GM12878 (cell line): Measurements from ENCODE around the gene JAG1. TPM values are rescaled to one million over a fixed set of nuclear protein-coding genes. Genes with fewer than 3 reads are reported as not detected.

ENCODE experiments used
- ATAC-seq: fragments of 200-7000 bp; cut with Tn5 transposase; 3 replicates; pipeline ENCODE4 v1.9.1; 2020; ENCODE audit warnings: mild to moderate bottlenecking, moderate library complexity
- BruUV-seq: library from RNA; stranded (reverse); fragments of 400-500 nt; replicated peaks from 2 replicates; lab custom pipeline; 2021; lab: Mats Ljungman, UMichigan
- CTCF ChIA-PET: fragments of 300-600 bp; sonication (Branson Sonifier 250); formaldehyde crosslinking; extraction: SDS; loops from one replicate; lab custom pipeline; 2021; ENCODE audit warnings: inconsistent platforms; lab: Yijun Ruan, JAX
- POLR2A ChIA-PET: fragments of 350-600 bp; formaldehyde crosslinking; extraction: SDS; loops from one replicate; lab custom pipeline; 2021; ENCODE audit warnings: inconsistent platforms; lab: Charles Lee
- RAD21 ChIA-PET: fragments of 300-600 bp; sonication (Branson Sonifier 250); formaldehyde crosslinking; loops from one replicate; lab custom pipeline; 2023; ENCODE audit warnings: antibody characterized with exemption; ENCODE audit not compliant: unreplicated experiment; lab: Charles Lee
- SMC1A ChIA-PET: fragments of 300-600 bp; sonication (Branson Sonifier 250); formaldehyde crosslinking; loops from one replicate; lab custom pipeline; 2023; ENCODE audit not compliant: unreplicated experiment, uncharacterized antibody; lab: Charles Lee
- DNase-seq: peaks from one replicate; pipeline ENCODE4 v3.0.0-alpha.2; 2011; ENCODE audit warnings: low read depth, low spot score
- FAIRE-seq: peaks from 3 replicates; lab custom pipeline; 2011; peaks lifted over from hg19 to GRCh38; lab: Jason Lieb, UNC
- H2AFZ ChIP-seq: 2 replicates; pipeline ENCODE4 v1.6.0; 2011; ENCODE audit warnings: low read depth, low read length, control low read depth; ENCODE audit not compliant: control insufficient read depth
- H3K27ac ChIP-seq: 2 replicates; pipeline ENCODE4 v1.5.1; 2011; ENCODE audit warnings: control low read depth; ENCODE audit not compliant: control insufficient read depth, insufficient read depth
- H3K27me3 ChIP-seq, 2 experiments: replicated peaks in 1 of 2; 2 replicates each; pipeline versions ENCODE4 v1.6.0 to v1.6.1; 2011; ENCODE audit warnings: low read length in 1 of 2; ENCODE audit not compliant: control insufficient read depth in 2 of 2, insufficient read depth in 2 of 2
- H3K36me3 ChIP-seq, 2 experiments: 2 replicates each; pipeline ENCODE4 v1.5.1; 2011; ENCODE audit warnings: low read length in 1 of 2; ENCODE audit not compliant: control insufficient read depth in 2 of 2, insufficient read depth in 2 of 2
- H3K4me1 ChIP-seq: 2 replicates; pipeline ENCODE4 v1.6.1; 2011; ENCODE audit warnings: mild to moderate bottlenecking, low read length, moderate library complexity, mixed read lengths; ENCODE audit not compliant: control insufficient read depth, insufficient read depth
- H3K4me2 ChIP-seq: 2 replicates; pipeline ENCODE4 v1.6.0; 2011; ENCODE audit warnings: control low read depth; ENCODE audit not compliant: control insufficient read depth, insufficient read depth
- H3K4me3 ChIP-seq: fragments of 200-600 bp; sonication (generic); 2 replicates; pipeline ENCODE4 v1.5.1; 2016
- H3K79me2 ChIP-seq: 2 replicates; pipeline ENCODE4 v1.6.0; 2011; ENCODE audit warnings: low read length; ENCODE audit not compliant: control insufficient read depth, insufficient read depth
- H3K9ac ChIP-seq: 2 replicates; pipeline ENCODE4 v1.8.0; 2011; ENCODE audit warnings: low read length, control low read depth, mixed read lengths; ENCODE audit not compliant: control insufficient read depth, insufficient read depth
- H3K9me3 ChIP-seq: replicated peaks from 3 replicates; pipeline ENCODE4 v1.5.1; 2011; ENCODE audit warnings: mild to moderate bottlenecking, low read length; ENCODE audit not compliant: control insufficient read depth, insufficient read depth
- H4K20me1 ChIP-seq: 2 replicates; pipeline ENCODE4 v1.6.0; 2011; ENCODE audit not compliant: control insufficient read depth, insufficient read depth
- CREM ChIP-seq: IDR thresholded peaks from 2 replicates; pipeline ENCODE4 v1.6.1; 2014; ENCODE audit warnings: antibody characterized with exemption, low read depth
- GATAD2B ChIP-seq: fragments of 450-650 bp; conservative IDR thresholded peaks from 2 replicates; pipeline ENCODE4 v1.6.1; 2017; ENCODE audit warnings: low read depth, mild to moderate bottlenecking, moderate library complexity
- MEF2A ChIP-seq: IDR thresholded peaks from 2 replicates; pipeline ENCODE4 v1.6.1; 2011; ENCODE audit warnings: low read depth, mild to moderate bottlenecking, low read length, moderate library complexity; ENCODE audit not compliant: insufficient read depth
- PAX8 ChIP-seq: fragments of 450-650 bp; IDR thresholded peaks from 2 replicates; pipeline ENCODE4 v1.6.1; 2017; ENCODE audit warnings: mild to moderate bottlenecking, moderate library complexity
- POLR2A ChIP-seq: IDR thresholded peaks from 2 replicates; pipeline ENCODE4 v1.6.1; 2011; ENCODE audit warnings: low read depth, mild to moderate bottlenecking, low read length
- RAD21 ChIP-seq: IDR thresholded peaks from 2 replicates; pipeline ENCODE4 v1.6.1; 2011; ENCODE audit warnings: mild to moderate bottlenecking, low read depth, low read length, moderate library complexity; ENCODE audit not compliant: insufficient read depth
- SREBF2 ChIP-seq: IDR thresholded peaks from 2 replicates; pipeline ENCODE4 v1.6.1; 2012; ENCODE audit warnings: mild to moderate bottlenecking, low read length
- TARDBP ChIP-seq: IDR thresholded peaks from 2 replicates; pipeline ENCODE4 v1.6.1; 2016; ENCODE audit warnings: borderline replicate concordance
- TBL1XR1 ChIP-seq: IDR thresholded peaks from 2 replicates; pipeline ENCODE4 v1.6.1; 2012; ENCODE audit warnings: low read depth, low read length, improper control_type of control experiment
- WGBS: methylation state at CpG from one replicate; pipeline ENCODE4 v1.1.6; 2016; ENCODE audit warnings: low lambda C conversion rate; ENCODE audit not compliant: insufficient replicate concordance, insufficient coverage; ENCODE audit errors: missing lambda C conversion rate; 5-methylcytosine and 5-hydroxymethylcytosine counted together
- in situ Hi-C: fragments of 300-500 bp; cut with MboI; formaldehyde crosslinking; loops from 9 replicates; pipeline ENCODE4 v1.14.3; 2018; ENCODE audit warnings: mixed read lengths
- intact Hi-C: fragments of 100-400 bp; cut with micrococcal nuclease; formaldehyde crosslinking; loops from one replicate; pipeline ENCODE4 v1.14.2; 2022; ENCODE audit not compliant: unreplicated experiment
- polyA plus RNA-seq, 11 experiments: library from polyadenylated mRNA; depleted of rRNA in 4 of 11; unstranded in 6 of 11; stranded (reverse) in 5 of 11; fragments of >200 nt; fragmentation: Nextera tagmentation in 4 of 11; fragmentation: Illumina TruSeq in 1 of 11; extraction: Ambion mirVana in 4 of 11; extraction: Trizol in 1 of 11; gene quantifications; 1 replicate in 1 of 11; 2 replicates in 10 of 11; pipeline versions ENCODE4 v1.2.1 to v1.2.3, GENCODE V29; 2011 to 2016; ENCODE audit warnings: inconsistent platforms in 2 of 11, missing spikeins in 2 of 11, low read depth in 1 of 11
- total RNA-seq, 4 experiments: library from RNA; depleted of rRNA in 3 of 4; stranded (reverse); fragments of >200 nt in 3 of 4; fragmentation: Illumina TruSeq in 1 of 4; extraction: Trizol in 1 of 4; gene quantifications; 2 replicates each; pipeline versions ENCODE4 v1.2.1 to v1.2.3, GENCODE V29; 2013 to 2021
- TF ChIP-seq, protein P1 (sequence below): IDR thresholded peaks from 2 replicates; pipeline ENCODE4 v1.6.1; 2011; ENCODE audit warnings: mild to moderate bottlenecking, low read depth, low read length, moderate library complexity; ENCODE audit not compliant: insufficient replicate concordance
- TF ChIP-seq, protein P2 (sequence below): fragments of 450-650 bp; IDR thresholded peaks from 2 replicates; pipeline ENCODE4 v1.6.1; 2018; ENCODE audit warnings: borderline replicate concordance, mild to moderate bottlenecking; ENCODE audit not compliant: partially characterized antibody

The JAG1 gene
- total and polyA plus RNA-seq, 10 of the 15 experiments (the other 5 are each of a cell fraction or from before 2014, with no cell fraction given): 0.66 to 6.9 (median 1.8) TPM

DNA sequence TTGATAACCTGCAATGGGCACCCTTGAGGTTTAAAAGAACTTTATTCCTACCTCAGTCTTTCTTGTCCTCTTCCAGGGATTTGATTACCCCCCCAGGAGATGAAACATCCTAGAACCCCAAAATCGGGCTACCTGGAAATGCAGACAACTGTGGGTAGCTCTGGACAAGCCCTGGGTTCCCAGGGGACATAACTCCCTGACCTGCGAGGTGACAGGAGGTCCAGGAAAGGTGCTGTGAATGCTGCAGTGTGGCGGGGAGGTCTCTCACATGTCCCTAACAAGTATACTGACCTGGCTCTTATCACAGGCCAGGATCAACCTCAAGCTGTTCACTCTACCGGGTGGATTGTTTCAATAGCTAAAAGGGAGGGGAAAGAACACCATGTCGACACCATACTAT, 11.6 kb downstream of the JAG1 start (continued):
- TF ChIP-seq GATAD2B (no peak), CREM (no peak)

DNA sequence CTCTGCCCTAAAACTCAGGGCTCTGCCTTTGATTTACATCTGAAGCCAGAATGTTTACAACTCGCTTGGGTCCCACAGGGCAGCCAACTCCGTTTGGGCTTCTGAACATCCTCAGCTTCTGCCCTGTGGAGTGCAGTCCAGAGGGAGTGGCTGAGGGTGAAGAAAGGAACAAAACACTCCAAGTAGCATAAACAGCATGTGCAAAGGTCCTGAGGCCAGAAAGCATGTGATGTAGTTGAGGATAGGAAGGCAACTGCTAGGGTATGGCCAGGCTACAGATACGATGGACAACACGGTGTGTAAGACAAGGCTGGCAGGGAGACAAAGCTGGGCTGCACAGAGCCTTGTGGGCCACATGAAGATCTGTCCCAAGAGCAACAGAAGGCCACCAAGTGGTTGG, 12.5 kb downstream of the JAG1 start:
- no peak for DNase-seq
- Histone ChIP-seq H3K9ac (no peak overlapping the region), H3K27ac (no peak overlapping the region), H3K9me3 (no peaks in the 10 kb centered on the region), H3K79me2 (no peaks in the 10 kb centered on the region), H3K27me3 (no peaks in the 10 kb centered on the region), H4K20me1 (peaks cover 2% of the 10 kb centered on the region), H3K4me1 (0 out of 2 replicates have a peak, but pooled peaks cover 3% of the 10 kb centered on the region), H3K36me3 (peaks cover 0 to 2% of the 10 kb centered on the region in 2 experiments; a peak in 3 of 4 replicates), H3K4me2 (no peak overlapping the region), H3K4me3 (no peak overlapping the region), H2AFZ (no peak overlapping the region)
- 44% methylated on average over 4 of the region's 4 CpGs for WGBS
- CTCF ChIA-PET: interaction anchor here (0.6 kb wide), 1 partner anchor 55 kb away, joined by 3 read pairs; no protein-coding TSS in a partner anchor
- no peak for FAIRE-seq
- TF ChIP-seq TBL1XR1 (no peak), TARDBP (no peak), RAD21 (no peak), PAX8 (no peak)
- SMC1A ChIA-PET: interaction anchor here (0.7 to 1.3 kb wide), 2 partner anchors 15 to 86 kb away, joined by 3 read pairs; no protein-coding TSS in a partner anchor
- no TSS peak for BruUV-seq
- RAD21 ChIA-PET: no interaction called here
- no peak for ATAC-seq
- POLR2A ChIA-PET: no interaction called here
- in situ Hi-C loops (no loop called here), intact Hi-C loops (no loop called here)

DNA sequence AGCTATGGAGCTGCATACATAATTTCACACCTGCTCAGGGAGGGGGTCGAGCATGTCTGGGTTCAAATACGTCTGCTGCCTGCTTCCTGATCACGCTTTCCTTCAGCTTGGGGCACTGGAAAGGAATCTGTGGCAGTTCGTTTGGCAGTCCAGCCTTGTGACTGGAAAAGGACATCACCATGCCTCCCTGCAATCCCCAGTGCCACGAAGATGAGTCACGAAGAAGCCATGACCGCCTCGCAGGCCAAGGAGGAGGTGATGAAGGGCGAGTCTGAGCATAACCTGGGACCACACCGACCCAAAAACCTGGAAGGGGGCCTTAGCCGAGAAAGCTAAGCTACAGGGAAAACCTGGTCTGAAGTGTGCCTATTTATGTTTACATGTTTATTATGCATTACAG, 13.1 kb downstream of the JAG1 start:
- H3K9ac ChIP-seq: no peak overlapping the region
- H3K79me2 ChIP-seq: no peaks in the 10 kb centered on the region
- H3K9me3 ChIP-seq: no peaks in the 10 kb centered on the region
- in situ Hi-C loops (no loop called here), intact Hi-C loops (no loop called here)
- no peak overlapping the region for H3K4me3 ChIP-seq
- DNase-seq (no peak), FAIRE-seq (no peak), ATAC-seq (no peak)
- H3K27me3 ChIP-seq: no peaks in the 10 kb centered on the region
- RAD21 ChIA-PET: no interaction called here
- 0 out of 2 replicates have a peak, but pooled peaks cover 3% of the 10 kb centered on the region for H3K4me1 ChIP-seq
- SMC1A ChIA-PET: interaction anchor here (0.7 to 1.3 kb wide), 2 partner anchors 15 to 87 kb away, joined by 3 read pairs; no protein-coding TSS in a partner anchor
- H3K36me3 ChIP-seq: peaks cover under 1 to 2% of the 10 kb centered on the region in 2 experiments; a peak in 3 of 4 replicates
- POLR2A ChIA-PET: no interaction called here
- WGBS: 35% methylated on average over 11 of the region's 11 CpGs
- BruUV-seq: no TSS peak
- no peak overlapping the region for H3K4me2 ChIP-seq
- no peak overlapping the region for H3K27ac ChIP-seq
- H2AFZ ChIP-seq: no peak overlapping the region
- CTCF ChIA-PET: interaction anchor here (0.6 kb wide), 1 partner anchor 55 kb away, joined by 3 read pairs; no protein-coding TSS in a partner anchor
- peaks cover 2% of the 10 kb centered on the region; the same call in 1 of the 2 replicates for H4K20me1 ChIP-seq
- TF ChIP-seq POLR2A (no peak), SREBF2 (no peak), MEF2A (no peak)
- TF ChIP-seq, protein P1, sequence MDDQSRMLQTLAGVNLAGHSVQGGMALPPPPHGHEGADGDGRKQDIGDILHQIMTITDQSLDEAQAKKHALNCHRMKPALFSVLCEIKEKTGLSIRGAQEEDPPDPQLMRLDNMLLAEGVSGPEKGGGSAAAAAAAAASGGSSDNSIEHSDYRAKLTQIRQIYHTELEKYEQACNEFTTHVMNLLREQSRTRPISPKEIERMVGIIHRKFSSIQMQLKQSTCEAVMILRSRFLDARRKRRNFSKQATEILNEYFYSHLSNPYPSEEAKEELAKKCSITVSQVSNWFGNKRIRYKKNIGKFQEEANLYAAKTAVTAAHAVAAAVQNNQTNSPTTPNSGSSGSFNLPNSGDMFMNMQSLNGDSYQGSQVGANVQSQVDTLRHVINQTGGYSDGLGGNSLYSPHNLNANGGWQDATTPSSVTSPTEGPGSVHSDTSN: no peak
- TF ChIP-seq, protein P2, sequence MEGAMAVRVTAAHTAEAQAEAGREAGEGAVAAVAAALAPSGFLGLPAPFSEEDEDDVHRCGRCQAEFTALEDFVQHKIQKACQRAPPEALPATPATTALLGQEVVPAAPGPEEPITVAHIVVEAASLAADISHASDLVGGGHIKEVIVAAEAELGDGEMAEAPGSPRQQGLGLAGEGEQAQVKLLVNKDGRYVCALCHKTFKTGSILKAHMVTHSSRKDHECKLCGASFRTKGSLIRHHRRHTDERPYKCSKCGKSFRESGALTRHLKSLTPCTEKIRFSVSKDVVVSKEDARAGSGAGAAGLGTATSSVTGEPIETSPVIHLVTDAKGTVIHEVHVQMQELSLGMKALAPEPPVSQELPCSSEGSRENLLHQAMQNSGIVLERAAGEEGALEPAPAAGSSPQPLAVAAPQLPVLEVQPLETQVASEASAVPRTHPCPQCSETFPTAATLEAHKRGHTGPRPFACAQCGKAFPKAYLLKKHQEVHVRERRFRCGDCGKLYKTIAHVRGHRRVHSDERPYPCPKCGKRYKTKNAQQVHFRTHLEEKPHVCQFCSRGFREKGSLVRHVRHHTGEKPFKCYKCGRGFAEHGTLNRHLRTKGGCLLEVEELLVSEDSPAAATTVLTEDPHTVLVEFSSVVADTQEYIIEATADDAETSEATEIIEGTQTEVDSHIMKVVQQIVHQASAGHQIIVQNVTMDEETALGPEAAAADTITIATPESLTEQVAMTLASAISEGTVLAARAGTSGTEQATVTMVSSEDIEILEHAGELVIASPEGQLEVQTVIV: no peak
